GM21360 (cell line): Measurements from ENCODE around the gene NEDD4.
"Not testable (repeated sequence)": the region's sequence is repeated elsewhere in the genome, so short reads cannot be mapped to it uniquely, and the experiment has no call there.

Experiments used
- ATAC-seq: cut with Tn5 transposase; IDR thresholded peaks from one replicate; pipeline ENCODE4 v1.9.1; 2021; ENCODE audit warnings: mild to moderate bottlenecking, moderate library complexity; ENCODE audit not compliant: unreplicated experiment

Gene NEDD4

DNA sequence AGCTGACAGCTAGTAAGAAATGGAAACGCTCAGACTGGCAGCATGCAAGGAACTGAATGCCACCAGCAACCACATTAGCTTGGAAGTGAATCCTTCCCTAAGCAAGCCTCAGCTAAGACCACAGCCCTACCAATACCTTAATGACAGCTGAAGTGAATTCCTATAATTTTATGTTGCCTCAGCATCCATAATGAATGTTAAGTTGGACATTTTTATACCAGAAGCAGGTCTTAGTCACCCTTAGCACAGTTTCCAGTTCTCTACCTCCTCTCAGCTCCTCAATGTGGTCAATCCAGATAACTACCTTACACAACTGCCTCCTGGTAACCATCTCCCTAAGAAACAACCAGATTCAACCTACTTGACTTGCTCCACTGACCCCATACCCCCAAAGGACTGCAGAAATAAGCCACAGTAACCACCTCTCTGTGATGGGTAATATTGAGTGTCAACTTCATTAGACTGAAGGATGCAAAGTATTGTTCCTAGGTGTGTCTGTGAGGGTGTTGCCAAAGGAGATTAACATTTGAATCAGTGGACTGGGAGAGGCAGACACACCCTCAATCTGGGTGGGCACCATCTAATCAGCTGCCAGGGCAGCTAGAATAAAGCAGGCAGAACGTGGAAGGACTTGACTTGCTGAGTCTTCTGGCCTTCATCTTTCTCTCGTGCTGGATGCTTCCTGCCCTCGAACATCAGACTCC is 33.5 kb downstream of the NEDD4 start:
- no peak for ATAC-seq

- ATAC-seq = no peak
These were observed 35.1 kb downstream of the NEDD4 start for GRCh38 chr15:55958349-55958748.

- ATAC-seq = no peak
These were observed 38.4 kb downstream of the NEDD4 start for GRCh38 chr15:55954862-55955605.

GRCh38 chr15:55952501-55953274 is 40.7 kb downstream of the NEDD4 start:
- ATAC-seq = not testable (repeated sequence)

DNA sequence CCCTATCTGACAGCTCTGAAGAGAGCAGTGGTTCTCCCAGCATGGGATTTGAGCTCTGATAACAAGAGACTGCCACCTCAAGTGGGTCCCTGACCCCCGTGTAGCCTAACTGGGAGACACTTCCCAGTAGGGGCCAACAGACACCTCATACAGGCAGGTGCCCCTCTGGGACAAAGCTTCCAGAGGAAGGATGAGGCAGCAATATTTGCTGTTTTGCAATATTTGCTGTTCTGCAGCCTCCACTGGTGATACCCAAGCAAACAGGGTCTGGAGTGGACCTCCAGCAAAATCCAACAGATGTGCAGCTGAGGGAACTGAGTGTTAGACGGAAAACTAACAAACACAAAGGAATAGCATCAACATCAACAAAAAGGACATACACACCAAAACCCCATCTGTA is 48.8 kb downstream of the NEDD4 start:
- not testable (repeated sequence) for ATAC-seq

DNA sequence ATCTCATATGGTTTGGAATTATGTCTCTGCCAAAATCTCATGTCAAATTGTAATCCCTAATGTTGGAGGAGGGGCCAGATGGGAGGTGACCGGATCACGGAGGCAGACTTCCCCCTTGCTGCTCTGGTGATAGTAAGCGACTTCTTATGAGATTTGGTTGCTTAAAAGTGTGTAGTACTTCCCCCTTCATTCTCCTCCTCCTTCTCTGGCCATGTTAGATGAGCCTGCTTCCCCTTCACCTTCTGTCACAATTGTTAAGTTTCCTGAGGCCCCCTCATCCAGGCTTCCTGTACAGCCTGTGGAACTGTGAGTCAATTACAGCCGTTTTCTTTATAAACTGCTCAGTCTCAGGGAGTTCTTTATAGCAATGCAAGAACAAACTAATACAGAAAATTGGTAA is 51.1 kb downstream of the NEDD4 start:
- no peak for ATAC-seq

DNA sequence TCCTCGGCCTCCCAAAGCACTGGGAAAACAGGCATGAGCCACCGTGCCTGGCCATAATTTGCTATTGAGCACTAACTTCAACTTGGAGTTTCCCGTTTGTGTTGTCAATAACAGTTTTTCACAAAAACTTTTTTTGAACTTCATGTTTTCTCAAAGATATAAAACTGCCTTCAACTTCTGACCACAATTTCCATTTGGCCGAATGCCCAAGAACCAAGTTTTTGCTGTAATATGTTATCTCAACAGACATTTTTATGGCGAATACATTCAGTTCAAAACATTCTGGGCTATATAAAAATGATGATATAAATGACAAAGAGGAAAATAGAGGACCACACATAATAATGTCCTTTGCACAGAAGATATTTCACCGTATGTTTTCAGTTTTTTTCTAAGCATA is 56.4 kb downstream of the NEDD4 start:
- no peak for ATAC-seq

- no peak for ATAC-seq
These were observed 64.5 kb downstream of the NEDD4 start for GRCh38 chr15:55928955-55929354.

DNA sequence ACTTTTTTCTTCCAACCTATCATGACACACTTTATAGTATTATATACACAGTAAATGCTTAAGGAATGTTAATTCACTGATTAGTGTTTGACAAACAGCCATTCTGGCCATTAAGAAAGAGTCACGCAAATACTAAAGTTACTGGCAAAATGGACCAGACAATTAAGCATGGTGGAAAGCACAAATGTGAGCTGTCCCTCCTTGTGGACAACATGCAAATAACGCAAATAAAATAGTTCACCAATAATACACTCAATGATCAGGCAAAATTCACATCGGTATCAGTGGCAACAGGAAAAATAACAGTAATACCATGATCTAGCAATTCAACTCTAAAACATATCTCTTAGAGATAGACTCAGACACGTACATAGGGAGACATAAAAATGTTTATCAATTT is 71.7 kb downstream of the NEDD4 start:
- no peak for ATAC-seq

DNA sequence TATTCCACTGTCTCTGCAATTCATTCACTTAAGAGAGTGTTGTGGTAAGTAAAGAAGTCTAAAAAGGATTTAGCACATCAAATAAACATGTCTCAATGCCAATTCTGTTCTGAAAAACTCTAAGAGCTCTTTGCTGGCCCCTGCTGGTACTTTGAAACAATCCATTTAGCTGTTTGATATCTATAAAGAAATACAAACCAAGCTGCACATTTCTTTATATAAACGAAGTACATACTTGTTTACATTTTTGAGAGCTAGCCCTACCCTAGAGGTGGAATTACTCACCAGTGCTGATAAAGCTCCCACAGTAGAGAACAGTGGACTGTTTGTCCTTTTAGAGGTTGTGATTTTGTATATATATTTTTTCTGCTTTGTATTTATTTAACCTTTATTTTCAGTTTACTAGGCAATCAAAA is 75.5 kb downstream of the NEDD4 start:
- no peak for ATAC-seq

GRCh38 chr15:55916666-55917409 is 76.6 kb downstream of the NEDD4 start:
- ATAC-seq = no peak

DNA sequence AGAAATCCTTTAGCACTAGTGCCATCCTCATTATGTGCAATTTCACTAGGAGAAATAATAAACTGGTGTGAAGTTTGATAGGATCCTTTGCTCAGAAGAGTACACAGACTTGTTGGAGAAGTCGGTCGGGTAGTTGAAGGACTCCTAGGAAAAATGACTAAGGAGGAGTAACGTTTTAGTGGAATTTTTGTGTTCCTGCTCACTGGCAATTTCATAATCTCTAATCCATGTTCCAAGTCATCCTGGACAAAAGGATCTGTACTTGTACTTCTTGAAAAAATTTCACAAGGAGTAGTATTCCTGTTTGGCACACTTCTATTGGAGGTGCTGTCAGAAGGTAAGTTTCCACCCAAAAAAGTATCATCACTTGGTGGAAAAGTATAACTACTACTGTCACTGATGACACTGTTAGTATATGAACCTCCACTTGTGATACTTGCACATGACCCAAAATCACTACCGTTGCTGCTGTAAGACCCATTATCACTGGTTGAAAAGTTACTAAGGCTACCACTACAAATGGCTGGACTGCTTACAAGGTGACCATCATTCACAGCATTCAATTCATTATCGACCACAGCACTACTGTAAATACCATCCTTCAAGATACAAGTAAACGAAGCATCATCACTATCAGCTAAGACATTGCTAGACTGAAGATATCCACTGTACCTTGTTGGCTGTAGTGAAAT is 77.4 kb downstream of the NEDD4 start:
- no peak for ATAC-seq

DNA sequence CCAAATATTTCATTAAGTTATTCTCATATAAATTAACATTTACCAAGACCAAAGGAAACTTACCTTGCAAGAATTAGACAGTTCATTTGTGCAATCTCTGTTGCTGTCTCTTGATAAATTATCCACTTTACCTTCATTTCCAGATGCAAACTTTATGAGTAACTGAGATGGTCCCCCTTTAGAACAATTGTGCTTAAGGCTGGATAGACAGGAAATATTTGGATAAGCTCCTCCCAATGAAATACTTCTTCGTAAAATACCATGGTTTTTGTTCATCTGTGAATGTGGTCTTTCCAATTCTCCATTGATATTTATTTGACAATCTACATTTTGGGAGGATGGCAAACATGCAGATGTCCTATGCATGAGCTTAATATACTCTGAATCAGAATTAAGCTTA is 78.2 kb downstream of the NEDD4 start:
- no peak for ATAC-seq

GRCh38 chr15:55914446-55914845 is 79.0 kb downstream of the NEDD4 start:
- no peak for ATAC-seq

- no peak for ATAC-seq
These were observed 80.4 kb downstream of the NEDD4 start for GRCh38 chr15:55912982-55913381.

- no peak for ATAC-seq
These were observed 84.2 kb downstream of the NEDD4 start for GRCh38 chr15:55909036-55909811.

DNA sequence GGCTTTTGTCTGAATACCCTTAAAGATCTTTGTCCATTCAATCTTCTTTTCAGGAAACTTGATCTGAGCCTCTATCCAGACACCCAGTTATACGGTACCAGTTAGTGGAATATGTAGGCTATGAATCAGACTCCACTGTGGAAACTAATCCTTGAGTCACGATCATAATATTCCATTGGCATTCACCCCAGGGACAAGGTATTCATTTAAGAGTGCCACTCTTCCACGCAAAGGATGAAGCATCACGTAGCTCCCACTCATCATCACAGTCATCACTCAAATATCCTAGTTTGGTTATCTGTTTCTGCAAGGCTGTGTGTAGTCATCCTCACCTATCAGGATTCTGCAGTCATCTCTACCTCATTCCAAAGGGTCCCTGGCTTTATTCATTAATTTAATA is 85.6 kb downstream of the NEDD4 start:
- no peak for ATAC-seq

DNA sequence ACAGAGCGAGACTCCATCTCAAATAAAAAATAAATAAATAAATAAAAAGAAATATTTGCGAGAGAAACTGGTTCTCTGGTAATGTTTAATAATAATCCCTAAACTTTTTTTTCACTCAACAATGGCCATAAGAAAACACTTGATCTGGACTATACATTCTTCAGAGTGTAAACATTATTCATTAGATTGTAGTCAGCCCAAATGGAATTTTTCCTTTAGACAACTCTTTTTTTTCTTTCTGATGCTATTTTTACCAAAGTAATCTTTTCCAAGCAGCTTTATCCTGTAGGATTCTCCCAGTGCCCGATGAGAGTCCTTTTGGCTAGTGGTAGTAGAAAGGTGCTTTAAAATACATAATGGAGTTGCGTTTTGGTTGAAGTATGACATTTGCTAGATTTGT is 90.4 kb downstream of the NEDD4 start:
- no peak for ATAC-seq

- no peak for ATAC-seq
These were observed 93.4 kb downstream of the NEDD4 start for GRCh38 chr15:55900019-55900418.

GRCh38 chr15:55899537-55899936 is 93.9 kb downstream of the NEDD4 start:
- ATAC-seq = no peak
